Kidney epithelial cell (primary cell): Measurements from ENCODE around the gene UTP25. TPM values are rescaled to one million over a fixed set of nuclear protein-coding genes. Genes with fewer than 3 reads are reported as not detected.

ENCODE experiments used
- DNase-seq: peaks from one replicate; pipeline ENCODE4 v3.0.0-alpha.2; 2010; ENCODE audit warnings: low read depth
- H3K27me3 ChIP-seq: 2 replicates; pipeline ENCODE4 v1.6.0; 2011; ENCODE audit warnings: low read length; ENCODE audit not compliant: control insufficient read depth, insufficient read depth
- H3K36me3 ChIP-seq: 2 replicates; pipeline ENCODE4 v1.5.1; 2011; ENCODE audit warnings: low read length; ENCODE audit not compliant: control insufficient read depth, insufficient read depth
- H3K4me3 ChIP-seq: 2 replicates; pipeline ENCODE4 v1.5.1; 2011; ENCODE audit warnings: low read depth, mild to moderate bottlenecking, control low read depth, low read length
- CTCF ChIP-seq: IDR thresholded peaks from 2 replicates; pipeline ENCODE4 v1.5.1; 2011; ENCODE audit warnings: mild to moderate bottlenecking, moderate library complexity, low read length, control low read depth, inconsistent platforms; ENCODE audit not compliant: insufficient read depth, poor library complexity, severe bottlenecking
- total RNA-seq: library from RNA; depleted of rRNA; stranded (reverse); fragments of >200 nt; gene quantifications from 2 replicates; pipeline ENCODE4 v1.2.3, GENCODE V29; 2015

The UTP25 gene
- total RNA-seq, 1 donor from 2014 or later = 14.6 TPM

DNA sequence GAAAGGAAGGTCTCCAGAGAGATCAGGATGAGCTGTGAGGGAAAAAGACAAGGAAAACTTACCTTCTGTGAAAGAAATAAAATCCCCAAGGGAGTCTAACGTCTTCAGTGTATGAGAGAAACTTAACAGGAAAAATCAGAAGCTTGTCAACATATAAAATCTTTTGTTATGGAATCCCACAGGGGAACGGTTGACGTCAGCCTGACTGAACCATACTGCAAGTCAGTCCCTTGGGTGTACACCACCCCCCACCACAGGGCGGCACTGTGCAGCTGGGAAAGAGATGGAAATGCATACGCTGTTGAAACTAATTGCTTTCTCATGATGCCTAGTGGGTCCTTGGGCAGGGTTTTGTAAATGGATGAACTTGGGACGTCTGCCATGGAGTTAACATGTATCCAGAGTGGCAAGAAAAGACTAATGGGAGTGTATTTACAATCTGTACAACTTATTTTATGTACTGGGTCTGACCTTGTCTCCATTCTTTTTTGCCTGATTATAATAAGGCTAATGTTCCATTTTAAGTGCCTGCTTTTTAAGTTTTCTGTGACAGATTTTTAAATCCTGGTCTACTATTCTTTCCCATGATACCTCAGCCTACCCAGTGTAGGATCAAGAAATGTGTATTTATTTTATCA, 22.7 kb downstream of the UTP25 start:
- peak; percentile 86 for TF ChIP-seq CTCF
- Histone ChIP-seq H3K4me3 (no peak overlapping the region), H3K36me3 (no peaks in the 10 kb centered on the region), H3K27me3 (no peaks in the 10 kb centered on the region)
- DNase-seq = no peak

DNA sequence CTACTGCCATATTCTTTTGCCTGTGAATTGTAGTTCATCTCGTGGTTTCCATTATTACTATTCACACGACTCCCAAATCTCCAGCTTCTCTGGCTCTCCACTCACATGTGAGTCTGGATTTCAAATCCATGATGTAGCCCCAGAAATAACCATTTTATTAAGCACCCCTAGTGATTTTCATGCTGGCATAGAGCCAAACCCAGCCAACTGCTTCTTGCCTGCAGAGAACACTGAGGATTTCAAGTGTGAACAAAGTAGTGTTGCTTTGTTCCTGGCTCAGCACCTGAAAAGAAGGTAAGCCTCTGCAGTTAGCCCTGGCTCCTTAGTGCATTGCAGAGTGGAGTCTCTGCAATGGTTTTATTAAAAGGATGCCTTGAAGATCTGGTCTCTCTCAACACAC, 25.9 kb downstream of the UTP25 start:
- Histone ChIP-seq H3K4me3 (no peak overlapping the region), H3K27me3 (no peaks in the 10 kb centered on the region), H3K36me3 (no peaks in the 10 kb centered on the region)
- no peak for DNase-seq
- no peak for TF ChIP-seq CTCF

DNA sequence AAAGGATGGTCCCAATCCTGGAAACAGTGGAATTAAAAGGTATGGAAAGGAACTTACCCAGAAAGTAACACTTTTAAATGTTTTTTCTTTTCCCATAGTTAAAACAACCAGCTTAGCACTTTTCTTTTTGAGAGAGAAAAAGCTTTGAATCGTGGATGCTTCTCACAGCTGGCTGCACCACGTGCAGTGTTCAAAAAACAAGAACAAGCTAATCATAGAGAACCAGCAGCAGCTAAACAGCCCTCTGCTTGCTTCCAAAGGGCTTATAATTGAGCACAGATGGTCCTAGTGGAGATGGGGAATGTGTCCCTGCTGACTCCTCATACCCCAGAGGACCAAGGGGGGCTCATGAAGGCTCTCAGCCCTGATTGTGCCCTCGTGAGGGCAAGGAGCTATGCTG, 26.4 kb downstream of the UTP25 start:
- H3K36me3 ChIP-seq = no peaks in the 10 kb centered on the region
- H3K4me3 ChIP-seq = no peak overlapping the region
- no peaks in the 10 kb centered on the region for H3K27me3 ChIP-seq
- no peak for TF ChIP-seq CTCF
- no peak for DNase-seq

DNA sequence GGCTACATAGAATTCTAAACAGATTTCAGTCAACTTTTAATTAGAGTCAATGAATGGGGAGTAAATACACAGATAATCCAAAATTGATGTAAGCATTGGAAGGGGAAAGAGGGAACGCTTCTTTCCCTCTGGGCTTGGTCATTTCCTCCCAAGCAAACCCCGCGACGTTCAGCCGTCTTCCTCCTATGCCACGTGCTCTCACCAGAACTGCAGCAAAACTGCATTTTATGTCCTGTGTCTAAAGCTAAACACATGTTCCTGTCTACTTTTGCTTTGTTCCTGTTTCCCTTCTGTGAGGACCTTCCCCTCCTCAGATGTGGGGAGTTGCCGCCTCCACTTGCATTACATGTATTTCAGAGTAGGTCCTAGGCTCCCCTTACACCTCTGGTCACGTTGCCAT, 27.2 kb downstream of the UTP25 start:
- TF ChIP-seq CTCF = no peak
- no peaks in the 10 kb centered on the region for H3K36me3 ChIP-seq
- DNase-seq = no peak
- H3K27me3 ChIP-seq = no peaks in the 10 kb centered on the region
- no peak overlapping the region for H3K4me3 ChIP-seq

DNA sequence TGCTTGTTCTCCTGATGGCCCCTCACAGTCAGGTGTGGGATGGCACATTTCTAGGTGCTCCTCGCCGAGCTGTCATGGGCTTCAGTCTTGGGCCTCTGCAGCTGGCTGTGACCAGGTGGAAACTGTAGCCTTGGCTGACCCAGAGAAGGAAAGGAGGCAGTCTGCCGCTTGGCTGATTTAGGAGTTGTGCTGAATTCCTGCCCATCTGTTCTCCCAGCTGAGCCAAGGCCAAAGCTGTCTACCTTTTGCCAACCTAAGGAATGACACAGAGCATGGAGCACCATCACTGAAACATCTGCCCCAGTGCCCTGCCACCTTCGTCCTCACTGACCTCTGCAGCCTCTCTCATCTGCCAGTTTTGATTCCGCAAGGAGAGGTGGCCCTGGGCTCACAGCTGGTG, 27.9 kb downstream of the UTP25 start:
- DNase-seq = no peak

More for the DNA sequence above, 27.9 kb downstream of the UTP25 start:
- Histone ChIP-seq H3K4me3 (no peak overlapping the region), H3K27me3 (no peaks in the 10 kb centered on the region), H3K36me3 (no peaks in the 10 kb centered on the region)
- no peak for TF ChIP-seq CTCF
